BLaER1 treated with 17β-estradiol and CSF1 and Interleukin-3, amounts not matched to agents 10 nM and 100 nM (cell line): ENCODE results near the gene ANKRD23.

Source experiments
- H3K27ac ChIP-seq, 11 experiments: shearing (Covaris generic); formaldehyde crosslinking; 2 replicates each; pipeline ENCODE4 v1.8.1; 2022
- H3K27me3 ChIP-seq, 11 experiments: shearing (Covaris generic); formaldehyde crosslinking; 2 replicates each; pipeline ENCODE4 v1.8.1; 2022
- H3K36me3 ChIP-seq, 11 experiments: shearing (Covaris generic); formaldehyde crosslinking; 2 replicates each; pipeline ENCODE4 v1.8.1; 2022
- H3K4me1 ChIP-seq, 10 experiments: shearing (Covaris generic); formaldehyde crosslinking; 2 replicates each; pipeline ENCODE4 v1.8.1; 2022
- H3K4me2 ChIP-seq, 11 experiments: shearing (Covaris generic); formaldehyde crosslinking; 2 replicates each; pipeline ENCODE4 v1.8.1; 2022
- H3K4me3 ChIP-seq, 10 experiments: shearing (Covaris generic); formaldehyde crosslinking; 2 replicates each; pipeline ENCODE4 v1.8.1; 2022
- H3K9ac ChIP-seq, 11 experiments: shearing (Covaris generic); formaldehyde crosslinking; 2 replicates each; pipeline ENCODE4 v1.8.1; 2022
- H3K9me3 ChIP-seq, 11 experiments: shearing (Covaris generic); formaldehyde crosslinking; replicated peaks in 1 of 11; 2 replicates each; pipeline ENCODE4 v1.8.1; 2022
- H4K20me1 ChIP-seq, 11 experiments: shearing (Covaris generic); formaldehyde crosslinking; 2 replicates each; pipeline ENCODE4 v1.8.1; 2022
- Cebpa-rat ChIP-seq, 11 experiments: shearing (Covaris generic); IDR thresholded peaks; 2 replicates each; pipeline ENCODE4 v1.8.1; 2022

Gene ANKRD23

GRCh38 chr2:96879545-96880040 is 35.8 kb upstream of the ANKRD23 start:
- Histone ChIP-seq H3K9me3 (no peaks in the 10 kb centered on the region), H3K4me2 (peak overlapping the region in 8 of 11 experiments; percentile 77 to 97 (median 90); a peak in 16 of 22 replicates), H3K27ac (no peak overlapping the region), H3K4me3 (no peak overlapping the region), H3K9ac (no peak overlapping the region), H3K27me3 (peaks cover 0 to 69% (median 0%) of the 10 kb centered on the region in 11 experiments; a peak in 5 of 22 replicates), H3K4me1 (peaks cover 53 to 100% (median 99%) of the 10 kb centered on the region in 10 experiments), H4K20me1 (peaks cover 0 to 51% (median 0%) of the 10 kb centered on the region in 11 experiments; a peak in 3 of 22 replicates), H3K36me3 (no peaks in the 10 kb centered on the region)
- no peak for TF ChIP-seq Cebpa-rat (IDR thresholded peaks at IDR 0.05)

GRCh38 chr2:96878796-96879544 is 35.1 kb upstream of the ANKRD23 start:
- TF ChIP-seq Cebpa-rat (IDR thresholded peaks at IDR 0.05), result no peak
- Histone ChIP-seq H3K27ac (peak overlapping the region in 4 of 11 experiments; percentile 46 to 68 (median 57); a peak in 7 of 22 replicates), H3K36me3 (no peaks in the 10 kb centered on the region), H3K9ac (peak overlapping the region in 5 of 11 experiments; percentile 6 to 60 (median 47); a peak in 7 of 22 replicates), H3K4me3 (no peak overlapping the region), H3K4me1 (peaks cover 60 to 100% (median 99%) of the 10 kb centered on the region in 10 experiments), H3K27me3 (peaks cover 0 to 64% (median 0%) of the 10 kb centered on the region in 11 experiments; a peak in 5 of 22 replicates), H4K20me1 (peaks cover 0 to 57% (median 0%) of the 10 kb centered on the region in 11 experiments; a peak in 3 of 22 replicates), H3K9me3 (no peaks in the 10 kb centered on the region), H3K4me2 (peak overlapping the region in 9 of 11 experiments; percentile 80 to 97 (median 89); a peak in 16 of 22 replicates)

- Histone ChIP-seq H3K36me3 (no peaks in the 10 kb centered on the region), H3K27me3 (peaks cover 0 to 56% (median 0%) of the 10 kb centered on the region in 11 experiments; a peak in 5 of 22 replicates), H3K4me1 (peaks cover 67 to 100% (median 99%) of the 10 kb centered on the region in 10 experiments), H3K4me3 (peak overlapping the region in 1 of 10 experiments; percentile 18; a peak in 2 of 20 replicates), H3K9me3 (no peaks in the 10 kb centered on the region), H3K4me2 (peak overlapping the region; percentile 60 to 97 (median 88)), H4K20me1 (peaks cover 0 to 65% (median 0%) of the 10 kb centered on the region in 11 experiments; a peak in 3 of 22 replicates), H3K9ac (peak overlapping the region in 7 of 11 experiments; percentile 6 to 64 (median 47); a peak in 11 of 22 replicates), H3K27ac (peak overlapping the region in 5 of 11 experiments; percentile 37 to 68 (median 48); a peak in 9 of 22 replicates)
- TF ChIP-seq Cebpa-rat (IDR thresholded peaks at IDR 0.05), result no peak
Observed at GRCh38 chr2:96878171-96878570, 34.4 kb upstream of the ANKRD23 start.

- Histone ChIP-seq H3K9ac (peak overlapping the region in 6 of 11 experiments; percentile 30 to 64 (median 50); a peak in 11 of 22 replicates), H3K4me1 (peaks cover 73 to 100% (median 99%) of the 10 kb centered on the region in 10 experiments), H3K27ac (peak overlapping the region in 5 of 11 experiments; percentile 37 to 68 (median 48); a peak in 8 of 22 replicates), H3K27me3 (peaks cover 0 to 52% (median 0%) of the 10 kb centered on the region in 11 experiments; a peak in 5 of 22 replicates), H3K4me2 (peak overlapping the region; percentile 60 to 97 (median 88)), H4K20me1 (peaks cover 0 to 63% (median 0%) of the 10 kb centered on the region in 11 experiments; a peak in 3 of 22 replicates), H3K4me3 (peak overlapping the region in 1 of 10 experiments; percentile 18; a peak in 2 of 20 replicates), H3K9me3 (no peaks in the 10 kb centered on the region), H3K36me3 (no peaks in the 10 kb centered on the region)
- TF ChIP-seq Cebpa-rat (IDR thresholded peaks at IDR 0.05), result no peak
Observed at GRCh38 chr2:96877631-96878092, 33.8 kb upstream of the ANKRD23 start.

GRCh38 chr2:96877042-96877451 is 33.2 kb upstream of the ANKRD23 start:
- Histone ChIP-seq H3K9ac (peak overlapping the region in 7 of 11 experiments; percentile 33 to 66 (median 48); a peak in 8 of 22 replicates), H3K27ac (peak overlapping the region in 7 of 11 experiments; percentile 36 to 68 (median 47); a peak in 8 of 22 replicates), H3K4me1 (peaks cover 74 to 95% (median 94%) of the 10 kb centered on the region in 10 experiments), H3K9me3 (no peaks in the 10 kb centered on the region), H3K27me3 (peaks cover 0 to 46% (median 0%) of the 10 kb centered on the region in 11 experiments; a peak in 5 of 22 replicates), H3K4me3 (no peak overlapping the region), H3K36me3 (no peaks in the 10 kb centered on the region), H3K4me2 (peak overlapping the region; percentile 60 to 97 (median 88); a peak in 21 of 22 replicates), H4K20me1 (peaks cover 0 to 57% (median 0%) of the 10 kb centered on the region in 11 experiments; a peak in 3 of 22 replicates)
- no peak for TF ChIP-seq Cebpa-rat (IDR thresholded peaks at IDR 0.05)

GRCh38 chr2:96876269-96877041 is 32.6 kb upstream of the ANKRD23 start:
- H3K36me3 ChIP-seq, result no peaks in the 10 kb centered on the region
- H3K4me3 ChIP-seq, result no peak overlapping the region
- peaks cover 0 to 51% (median 0%) of the 10 kb centered on the region in 11 experiments; a peak in 3 of 22 replicates for H4K20me1 ChIP-seq
- H3K9ac ChIP-seq, result peak overlapping the region in 9 of 11 experiments; percentile 1 to 66 (median 47); a peak in 15 of 22 replicates
- TF ChIP-seq Cebpa-rat (IDR thresholded peaks at IDR 0.05), result no peak
- no peaks in the 10 kb centered on the region for H3K9me3 ChIP-seq
- peaks cover 0 to 42% (median 0%) of the 10 kb centered on the region in 11 experiments; a peak in 5 of 22 replicates for H3K27me3 ChIP-seq
- peak overlapping the region; percentile 72 to 97 (median 88) for H3K4me2 ChIP-seq
- H3K27ac ChIP-seq, result peak overlapping the region in 8 of 11 experiments; percentile 41 to 68 (median 48); a peak in 15 of 22 replicates
- H3K4me1 ChIP-seq, result peaks cover 71 to 89% (median 88%) of the 10 kb centered on the region in 10 experiments

GRCh38 chr2:96875498-96876268 is 31.9 kb upstream of the ANKRD23 start:
- H3K27ac ChIP-seq, result peak overlapping the region in 8 of 11 experiments; percentile 41 to 68 (median 48); a peak in 15 of 22 replicates
- H3K4me1 ChIP-seq, result peaks cover 67 to 89% (median 86%) of the 10 kb centered on the region in 10 experiments

More at GRCh38 chr2:96875498-96876268, 31.9 kb upstream of the ANKRD23 start:
- Histone ChIP-seq H3K9me3 (no peaks in the 10 kb centered on the region), H3K36me3 (no peaks in the 10 kb centered on the region), H3K27me3 (peaks cover 0 to 40% (median 0%) of the 10 kb centered on the region in 11 experiments; a peak in 8 of 22 replicates), H4K20me1 (peaks cover 0 to 54% (median 0%) of the 10 kb centered on the region in 11 experiments; a peak in 4 of 22 replicates), H3K4me3 (no peak overlapping the region), H3K9ac (peak overlapping the region in 10 of 11 experiments; percentile 1 to 66 (median 47); a peak in 16 of 22 replicates), H3K4me2 (peak overlapping the region; percentile 72 to 97 (median 88))
- TF ChIP-seq Cebpa-rat (IDR thresholded peaks at IDR 0.05), result no peak
